ENCODE results near the gene TNFAIP2. TPM values are rescaled to one million over a fixed set of nuclear protein-coding genes. Genes with fewer than 3 reads are reported as not detected.
A peak's percentile ranks its signal among the peaks of the same experiment; 100 is the strongest.

The TNFAIP2 gene
- total and polyA plus RNA-seq, 9 of the 15 experiments (the other 6 are each of a cell fraction or from before 2014, with no cell fraction given): 22.6 to 68.6 (median 44.6) TPM

- TF ChIP-seq, protein P1, sequence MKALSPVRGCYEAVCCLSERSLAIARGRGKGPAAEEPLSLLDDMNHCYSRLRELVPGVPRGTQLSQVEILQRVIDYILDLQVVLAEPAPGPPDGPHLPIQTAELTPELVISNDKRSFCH (CRISPR knock-in tag; IDR thresholded peaks at IDR 0.05): no peak
- TF ChIP-seq, protein P1 (tag; IDR thresholded peaks at IDR 0.05): peak; percentile 59
- TF ChIP-seq USF2 (CRISPR knock-in tag; IDR thresholded peaks at IDR 0.05) (no peak), RBM22 (IDR thresholded peaks at IDR 0.05; ENCODE audit: low read depth, low read length, poor library complexity, severe bottlenecking) (no peak), PRPF4 (IDR thresholded peaks at IDR 0.05; ENCODE audit: insufficient read depth, low read depth, low read length, poor library complexity, severe bottlenecking) (no peak)
Measured at GRCh38 chr14:103143506-103143905, 20.2 kb downstream of the TNFAIP2 start (continued).

- H3K4me2 ChIP-seq (ENCODE audit: insufficient read depth, low read length): no peak overlapping the region
- no peaks in the 10 kb centered on the region for H3K9me1 ChIP-seq (ENCODE audit: control insufficient read depth, insufficient read depth, low read length)
- no peak overlapping the region for H3K9ac ChIP-seq (ENCODE audit: insufficient read depth in 1 of 2, low read depth in 2 of 2, low read length in 2 of 2)
- ChIA-PET POLR2A (no interaction called here), CTCF (ENCODE audit: low intra/inter-chr PET ratio) (no interaction called here)
- intact Hi-C loops (cut with micrococcal nuclease) (no loop called here), in situ Hi-C loops (cut with MboI) (no loop called here)
- no peaks in the 10 kb centered on the region for H3K9me3 ChIP-seq (replicated peaks; ENCODE audit: control insufficient read depth, insufficient read depth, low read depth, low read length)
- FAIRE-seq (no peak), DNase-seq (ENCODE audit: extremely low read depth in 1 of 4, low spot score in 3 of 4) (no peak), ATAC-seq (no peak)
- H4K20me1 ChIP-seq (replicated peaks; ENCODE audit: control insufficient read depth, insufficient read depth, low read length): no peaks in the 10 kb centered on the region
- no peak overlapping the region for H2AFZ ChIP-seq (ENCODE audit: low read depth, low read length)
- no peaks in the 10 kb centered on the region for H3K79me2 ChIP-seq (ENCODE audit: control insufficient read depth, insufficient read depth, low read length)
- WGBS (ENCODE audit: insufficient coverage, low coverage, missing lambda C conversion rate): 23% methylated on average over 4 of the region's 4 CpGs
- peaks cover 6 to 7% of the 10 kb centered on the region in 2 experiments; a peak in 4 of 5 replicates for H3K4me1 ChIP-seq (replicated peaks in 1 of 2; ENCODE audit: control insufficient read depth in 2 of 2, insufficient read depth in 2 of 2, low read length in 2 of 2)
- no peak overlapping the region for H3K4me3 ChIP-seq
- no peaks in the 10 kb centered on the region for H3K36me3 ChIP-seq (ENCODE audit: control insufficient read depth, insufficient read depth, low read length)
- H3K27me3 ChIP-seq (ENCODE audit: control insufficient read depth in 2 of 2, insufficient read depth in 2 of 2, low read length in 2 of 2): no peaks in the 10 kb centered on the region; a peak in 1 of 5 replicates
- BruUV-seq (replicated peaks): no TSS peak
- no peak overlapping the region for H3K27ac ChIP-seq (ENCODE audit: extremely low read depth, low read depth, low read length)
- TF ChIP-seq ESRRB (CRISPR knock-in tag; IDR thresholded peaks at IDR 0.05; ENCODE audit: borderline replicate concordance) (no peak), EWSR1 (IDR thresholded peaks at IDR 0.05; ENCODE audit: borderline replicate concordance, low read depth, partially characterized antibody) (no peak), ARID2 (IDR thresholded peaks at IDR 0.05) (no peak), ZNF41 (CRISPR knock-in tag; conservative IDR thresholded peaks at IDR 0.05) (no peak), ILK (tag; IDR thresholded peaks at IDR 0.05; ENCODE audit: borderline replicate concordance, low read depth) (no peak), PTRF (tag; IDR thresholded peaks at IDR 0.05) (no peak), FOSL1 (tag; conservative IDR thresholded peaks at IDR 0.05) (no peak), ARID3A (IDR thresholded peaks at IDR 0.05; ENCODE audit: borderline replicate concordance, low read depth, low read length) (no peak), FOXK1 (CRISPR knock-in tag; IDR thresholded peaks at IDR 0.05; ENCODE audit: borderline replicate concordance) (no peak), HMGN3 (IDR thresholded peaks at IDR 0.05; ENCODE audit: borderline replicate concordance, extremely low read depth, insufficient read length, low read depth, low read length) (no peak), PHF21A (IDR thresholded peaks at IDR 0.05; ENCODE audit: borderline replicate concordance, low read depth) (no peak)
Measured at GRCh38 chr14:103144085-103144484, 20.8 kb downstream of the TNFAIP2 start.

All from K562 (cell line).